Measurements from ENCODE around the gene ZNF423.

The ZNF423 gene

GRCh38 chr16:49617016-49617629 is 238.8 kb downstream of the ZNF423 start:
- DNase-seq (ENCODE audit: insufficient read length, low spot score) (no peak), FAIRE-seq (no peak)
- no peak for TF ChIP-seq CTCF (IDR thresholded peaks at IDR 0.05; ENCODE audit: insufficient read depth, missing control alignments)

- FAIRE-seq (no peak), DNase-seq (ENCODE audit: insufficient read length, low spot score) (no peak)
- no peak for TF ChIP-seq CTCF (IDR thresholded peaks at IDR 0.05; ENCODE audit: insufficient read depth, missing control alignments)
Observed at GRCh38 chr16:49615576-49615975, 240.3 kb downstream of the ZNF423 start.

GRCh38 chr16:49610983-49611382 is 244.9 kb downstream of the ZNF423 start:
- no peak for TF ChIP-seq CTCF (IDR thresholded peaks at IDR 0.05; ENCODE audit: insufficient read depth, missing control alignments)
- no peak for FAIRE-seq
- DNase-seq (ENCODE audit: insufficient read length, low spot score), result no peak

GRCh38 chr16:49608779-49609178 is 247.1 kb downstream of the ZNF423 start:
- DNase-seq (ENCODE audit: insufficient read length, low spot score) (no peak), FAIRE-seq (no peak)
- TF ChIP-seq CTCF (IDR thresholded peaks at IDR 0.05; ENCODE audit: insufficient read depth, missing control alignments), result peak; percentile 58

- no peak for FAIRE-seq
- DNase-seq (ENCODE audit: insufficient read length, low spot score), result no peak
- no peak for TF ChIP-seq CTCF (IDR thresholded peaks at IDR 0.05; ENCODE audit: insufficient read depth, missing control alignments)
Observed at GRCh38 chr16:49608098-49608497, 247.8 kb downstream of the ZNF423 start.

GRCh38 chr16:49605536-49606254 is 250.2 kb downstream of the ZNF423 start:
- TF ChIP-seq CTCF (IDR thresholded peaks at IDR 0.05; ENCODE audit: insufficient read depth, missing control alignments), result no peak
- no peak for DNase-seq (ENCODE audit: insufficient read length, low spot score)
- no peak for FAIRE-seq

GRCh38 chr16:49604602-49605001 is 251.3 kb downstream of the ZNF423 start:
- DNase-seq (ENCODE audit: insufficient read length, low spot score), result no peak
- FAIRE-seq, result no peak
- no peak for TF ChIP-seq CTCF (IDR thresholded peaks at IDR 0.05; ENCODE audit: insufficient read depth, missing control alignments)
